ENCODE data around the gene PSPC1.

PSPC1 gene

GRCh38 chr13:19658831-19659230 lies 123.9 kb downstream of the PSPC1 start:
- ChIA-PET POLR2A (no interaction called here), CTCF (no interaction called here)
- no peak overlapping the region for H3K4me3 ChIP-seq (ENCODE audit: low read depth, low read length)
- TF ChIP-seq CTCF (IDR thresholded peaks at IDR 0.05; ENCODE audit: insufficient read depth, low read length, missing control alignments) = no peak
- DNase-seq (ENCODE audit: low read depth, low spot score) = no peak

GRCh38 chr13:19657872-19658591 lies 124.7 kb downstream of the PSPC1 start:
- ChIA-PET CTCF (no interaction called here), POLR2A (no interaction called here)
- no peak for DNase-seq (ENCODE audit: low read depth, low spot score)
- no peak for TF ChIP-seq CTCF (IDR thresholded peaks at IDR 0.05; ENCODE audit: insufficient read depth, low read length, missing control alignments)
- no peak overlapping the region for H3K4me3 ChIP-seq (ENCODE audit: low read depth, low read length)
